NCI-H2081 (cell line): Measurements from ENCODE around the gene DOCK3.
"Not testable (repeated sequence)": the region's sequence is repeated elsewhere in the genome, so short reads cannot be mapped to it uniquely, and the experiment has no call there.

ENCODE experiments used
- DNase-seq, 2 experiments: peaks; one replicate each; lab custom pipeline; 2025; lab: John Stamatoyannopoulos, UW

Gene DOCK3

DNA sequence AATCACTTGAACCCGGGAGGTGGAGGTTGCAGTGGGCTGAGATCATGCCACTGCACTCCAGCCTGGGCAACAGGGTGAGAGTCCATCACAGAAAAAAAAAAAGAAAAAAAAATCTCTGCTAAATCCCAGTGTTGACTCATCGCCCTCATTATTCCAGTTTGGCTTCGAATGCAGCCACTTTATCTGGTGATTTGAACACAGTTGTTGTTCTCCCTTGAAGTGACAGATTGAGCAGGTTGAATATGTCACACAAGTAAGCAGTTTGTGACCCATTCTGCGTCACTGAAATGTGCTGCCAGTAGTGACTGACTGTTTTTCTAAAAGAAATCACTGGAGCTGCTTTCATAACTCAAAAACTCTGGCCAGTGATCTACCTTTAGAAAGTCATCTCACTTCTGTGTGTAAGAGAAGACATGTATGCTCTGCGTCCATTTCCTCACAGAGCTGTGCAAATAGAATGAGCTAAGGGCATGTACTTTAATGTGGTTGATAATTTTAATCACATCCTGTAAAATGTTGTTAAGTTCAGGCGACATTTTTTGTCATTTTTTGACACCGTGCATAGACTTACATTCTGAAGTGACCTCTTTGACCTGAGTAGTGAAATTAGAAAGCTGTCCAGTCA lies 12.5 kb downstream of the DOCK3 start:
- no peak for DNase-seq

DNA sequence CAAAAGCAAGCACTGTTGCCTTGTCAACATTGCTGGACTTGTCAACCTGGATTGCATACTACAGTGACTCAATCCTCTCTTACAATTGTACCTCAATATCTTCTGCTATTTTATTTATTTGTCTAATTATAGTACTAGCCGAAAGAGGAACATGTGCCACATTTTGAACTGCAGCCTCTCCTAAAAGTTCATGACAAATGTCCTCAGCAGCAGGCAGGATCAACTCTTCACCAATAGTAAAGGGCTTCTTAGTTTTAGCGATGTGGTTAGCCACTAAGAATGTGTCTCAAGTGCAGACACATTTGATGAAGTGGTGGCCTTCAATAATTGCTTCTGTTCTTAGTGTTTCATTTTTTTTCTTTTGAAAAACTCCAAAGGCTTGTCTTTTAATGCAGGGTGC lies 13.2 kb downstream of the DOCK3 start:
- DNase-seq: no peak

DNA sequence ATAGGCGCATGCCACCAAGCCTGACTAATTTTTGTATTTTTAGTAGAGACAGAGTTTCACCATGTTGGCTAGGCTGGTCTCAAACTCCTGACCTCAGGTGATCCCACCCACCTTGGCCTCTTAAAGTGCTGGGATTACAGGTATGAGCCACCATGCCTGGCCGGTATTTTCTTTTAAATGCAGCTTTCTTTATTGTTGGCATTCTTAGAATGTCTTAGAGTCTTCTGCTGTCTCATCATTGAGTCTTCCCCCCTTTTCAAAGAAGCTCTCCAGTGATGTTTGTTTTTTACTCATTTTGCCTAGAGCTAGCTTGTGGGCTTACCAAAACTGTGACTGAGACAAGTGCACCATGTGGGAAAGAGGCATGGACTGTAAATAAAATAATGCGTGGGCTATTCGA lies 13.9 kb downstream of the DOCK3 start:
- DNase-seq: not testable (repeated sequence)

DNA sequence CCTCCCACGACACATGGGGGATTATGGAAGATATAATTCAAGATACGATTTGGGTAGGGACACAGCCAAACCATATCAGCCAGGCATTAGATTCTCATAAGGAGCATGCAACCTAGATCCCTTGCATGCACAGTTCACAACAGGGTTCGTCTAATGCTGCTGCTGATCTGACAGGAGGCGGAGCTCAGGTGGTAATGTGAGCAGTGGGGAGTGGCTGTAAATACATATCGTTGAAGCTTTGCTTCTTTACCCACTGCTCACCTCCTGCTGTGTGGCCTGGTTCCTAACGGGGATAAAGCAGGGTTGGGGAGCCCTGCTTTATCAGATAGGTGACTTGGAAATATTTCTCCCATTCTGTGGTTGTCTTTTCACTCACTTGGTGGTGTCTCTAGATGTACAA lies 14.8 kb downstream of the DOCK3 start:
- DNase-seq: no peak

DNA sequence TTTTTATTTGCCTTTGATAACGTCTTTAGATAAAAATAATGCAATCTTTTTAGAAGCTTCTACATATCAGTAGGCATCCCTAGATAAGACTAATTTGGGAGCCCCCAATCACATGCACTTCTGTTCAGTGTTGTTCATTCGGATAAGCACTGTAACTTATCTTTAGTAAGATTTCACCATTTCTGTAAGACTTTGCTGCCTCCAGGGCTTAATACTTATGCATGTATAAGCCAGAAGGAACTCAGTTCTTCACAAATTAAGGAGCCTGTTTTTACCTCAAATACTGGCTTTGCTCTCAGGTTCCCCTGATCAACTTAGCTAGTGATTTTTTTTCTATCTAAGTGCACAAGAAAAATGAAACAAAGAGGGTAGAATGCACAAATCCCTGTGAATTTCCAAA lies 20.3 kb downstream of the DOCK3 start:
- DNase-seq: no peak

DNA sequence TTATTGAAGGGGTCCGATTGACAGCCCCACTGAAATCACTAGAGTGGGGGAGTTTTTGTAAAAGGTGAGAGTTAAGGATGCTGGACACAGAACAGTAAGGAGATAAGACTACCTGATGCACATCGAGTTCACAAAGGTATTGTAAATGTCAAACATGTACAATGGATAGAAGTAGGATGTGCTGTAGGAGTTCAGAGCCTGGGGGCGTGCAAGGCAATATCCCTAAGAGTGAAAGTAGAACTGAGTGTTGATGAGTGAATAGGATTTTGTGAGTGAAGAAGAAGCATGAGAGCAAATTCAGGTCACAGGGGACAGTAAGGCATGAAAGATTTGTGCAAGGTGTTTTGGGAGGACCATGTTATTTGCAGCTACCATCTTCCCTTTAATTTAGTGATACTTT lies 21.5 kb downstream of the DOCK3 start:
- DNase-seq: no peak

DNA sequence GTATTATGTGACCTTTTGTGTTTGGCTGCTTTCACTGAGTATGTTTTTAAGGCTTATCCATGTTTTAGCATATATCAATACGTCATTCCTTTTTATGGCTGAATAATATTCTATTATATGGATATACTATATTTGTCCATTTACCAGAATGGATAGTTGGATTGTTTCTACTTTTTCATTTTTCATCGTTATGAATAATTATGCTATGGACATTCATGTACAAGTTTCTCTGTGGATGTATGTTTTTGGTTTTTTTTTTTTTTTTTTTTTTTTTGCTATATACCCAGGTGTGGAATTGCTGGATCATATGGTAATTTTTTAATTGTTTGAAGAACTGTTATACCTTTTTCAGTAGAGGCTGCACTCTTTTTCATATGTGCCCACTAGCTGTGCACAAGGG lies 23.5 kb downstream of the DOCK3 start:
- no peak for DNase-seq

DNA sequence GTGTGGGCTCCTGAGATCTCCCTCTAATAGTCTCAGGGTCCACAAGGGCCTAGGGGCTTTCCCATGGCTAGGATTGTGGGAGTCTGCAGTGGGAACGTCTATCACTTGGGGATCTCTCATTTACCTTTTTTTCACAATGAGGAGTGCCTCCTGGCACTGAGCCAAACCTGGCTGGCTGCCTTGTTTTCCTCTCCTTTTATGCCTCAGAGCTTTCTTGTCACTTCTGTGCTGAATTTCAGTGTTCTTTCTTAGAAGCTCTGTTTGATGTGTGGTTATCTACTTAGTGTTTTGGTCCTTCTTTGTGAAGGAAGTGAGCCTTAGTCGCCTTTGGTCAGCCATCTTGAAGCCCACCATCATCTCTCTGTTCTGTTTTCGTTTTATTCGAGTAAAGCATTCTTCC lies 33.9 kb downstream of the DOCK3 start:
- no peak for DNase-seq

DNA sequence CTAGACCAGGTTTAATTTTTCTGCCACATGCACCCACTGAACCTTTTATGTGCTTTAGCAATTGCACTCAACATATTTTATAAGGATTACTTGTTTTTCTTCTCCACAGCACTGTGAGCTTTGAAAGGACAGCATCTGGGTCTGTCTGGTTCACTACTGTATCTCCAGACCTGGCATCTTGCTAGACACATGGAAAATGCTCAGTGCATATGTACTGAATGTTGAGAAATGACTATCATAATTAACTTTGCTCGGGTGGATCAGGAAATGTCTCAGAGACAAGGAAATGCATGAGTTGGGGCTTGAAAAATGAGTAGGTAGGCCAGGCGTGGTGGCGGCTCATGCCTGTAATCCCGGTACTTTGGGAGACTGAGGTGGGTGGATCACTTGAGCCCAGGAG lies 40.2 kb downstream of the DOCK3 start:
- no peak for DNase-seq

DNA sequence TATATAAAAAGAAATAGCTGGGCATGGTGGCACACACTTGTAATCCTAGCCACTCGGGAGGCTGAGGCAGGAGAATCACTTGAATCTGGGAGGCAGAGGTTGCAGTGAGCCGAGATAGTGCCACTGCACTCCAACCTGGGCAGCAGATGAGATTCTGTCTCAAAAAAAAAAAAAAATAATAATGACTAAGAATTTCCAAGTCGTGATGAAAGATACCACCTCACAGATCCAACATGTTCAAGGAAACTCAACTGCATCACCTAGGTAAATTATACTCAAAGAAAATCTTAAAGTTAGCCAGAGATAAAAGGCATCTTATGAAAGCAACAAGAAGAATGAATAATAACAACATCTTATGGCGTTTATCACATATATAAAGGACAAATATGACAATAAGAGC lies 50.1 kb downstream of the DOCK3 start:
- no peak for DNase-seq

DNA sequence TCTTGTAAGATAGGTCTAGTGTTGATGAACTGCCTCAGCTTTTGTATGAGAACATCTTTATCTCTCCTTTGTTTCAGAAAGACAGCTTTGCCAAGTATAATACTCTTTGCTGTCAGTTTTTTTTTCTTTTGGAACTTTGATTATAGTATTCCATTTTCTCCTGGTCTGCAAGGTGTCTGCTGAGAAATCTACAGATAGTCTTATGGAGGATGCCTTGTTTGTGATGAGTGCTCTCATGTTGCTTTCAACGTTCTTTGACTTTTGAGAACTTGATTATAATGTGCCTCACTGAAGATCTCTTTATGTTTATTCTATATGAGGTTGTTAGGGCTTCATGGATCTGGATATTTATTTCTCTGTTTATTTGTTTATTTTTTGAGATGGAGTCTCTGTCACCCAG lies 60.3 kb downstream of the DOCK3 start:
- DNase-seq: no peak

DNA sequence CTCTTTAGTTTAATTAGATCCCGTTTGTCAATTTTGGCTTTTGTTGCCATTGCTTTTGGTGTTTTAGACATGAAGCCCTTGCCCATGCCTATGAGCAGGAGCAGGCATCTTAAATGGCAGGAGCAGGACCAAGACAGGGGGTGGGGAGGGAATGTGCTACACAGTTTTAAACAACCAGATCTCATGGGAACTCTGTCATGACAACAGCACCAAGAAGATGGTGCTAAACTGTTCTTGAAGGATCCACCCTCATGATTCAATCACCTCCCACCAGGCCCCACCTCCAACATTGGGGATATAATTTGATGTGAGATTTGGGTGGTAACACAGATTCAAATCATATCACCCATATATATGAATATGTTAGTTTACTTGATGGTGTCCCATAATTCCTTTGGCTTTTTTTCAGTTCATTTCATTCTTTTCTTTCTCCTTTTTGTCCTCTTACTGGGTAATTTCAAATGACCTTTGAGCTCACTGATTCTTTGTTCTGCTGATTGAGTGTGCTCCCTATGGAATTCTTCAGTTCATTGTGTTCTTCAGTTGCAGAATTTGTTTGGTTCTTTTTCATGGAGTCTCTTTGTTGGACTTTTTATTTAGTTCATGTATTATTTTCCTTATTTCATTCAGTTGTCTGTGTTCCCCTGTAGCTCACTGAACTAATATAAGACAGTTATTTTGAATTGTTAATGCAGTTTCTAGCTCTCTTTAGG lies 62.6 kb downstream of the DOCK3 start:
- DNase-seq: no peak

DNA sequence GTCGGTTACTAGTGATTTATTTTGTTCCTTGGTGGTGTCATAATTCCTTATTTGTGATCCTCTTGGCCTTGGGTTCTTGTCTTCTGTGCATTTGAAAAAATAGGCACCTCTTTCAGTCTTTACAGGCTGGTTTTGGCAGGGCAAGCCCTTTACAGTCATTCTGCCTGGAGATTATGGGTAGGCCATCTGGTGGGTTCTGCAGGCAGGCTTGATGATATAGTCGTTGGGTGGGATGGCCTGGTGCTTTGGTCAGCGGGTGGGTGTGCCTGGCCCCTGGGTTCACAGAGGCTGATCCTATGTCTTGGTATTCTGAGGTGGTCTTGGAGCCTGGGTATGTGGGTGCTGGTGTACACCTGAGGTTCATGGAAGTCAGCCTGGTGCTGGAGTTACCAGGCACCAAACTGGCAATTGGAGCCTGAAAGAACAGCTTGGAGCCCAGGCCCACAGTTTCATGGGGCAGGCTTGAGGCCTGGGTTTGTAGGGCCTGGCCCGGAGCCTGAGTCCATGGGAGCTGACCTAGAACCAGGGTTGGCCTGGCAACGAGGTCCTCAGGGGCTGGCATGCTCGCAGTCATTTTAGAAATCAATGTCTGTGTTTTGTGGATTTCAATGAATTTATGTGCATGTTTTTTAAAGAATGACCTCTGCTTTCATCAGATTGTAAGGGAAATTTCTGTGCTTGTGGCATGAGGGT lies 63.3 kb downstream of the DOCK3 start:
- no peak for DNase-seq

DNA sequence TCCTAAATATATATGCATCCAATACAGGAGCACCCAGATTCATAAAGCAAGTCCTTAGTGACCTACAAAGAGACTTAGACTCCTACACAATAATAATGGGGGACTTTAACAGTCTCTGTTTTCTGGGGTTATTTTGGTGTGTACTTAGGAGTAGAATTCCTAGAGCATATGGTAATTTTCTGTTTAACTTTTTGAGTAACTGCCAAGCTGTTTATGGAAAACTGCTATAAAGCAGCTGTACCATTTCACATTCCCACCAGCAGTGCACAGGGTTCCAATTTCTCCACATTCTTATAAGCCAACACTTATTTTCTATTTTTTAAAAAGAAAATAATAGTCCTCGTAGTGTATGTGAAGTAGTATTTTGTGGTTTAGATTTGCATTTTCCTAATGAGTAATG lies 68.9 kb downstream of the DOCK3 start:
- no peak for DNase-seq

DNA sequence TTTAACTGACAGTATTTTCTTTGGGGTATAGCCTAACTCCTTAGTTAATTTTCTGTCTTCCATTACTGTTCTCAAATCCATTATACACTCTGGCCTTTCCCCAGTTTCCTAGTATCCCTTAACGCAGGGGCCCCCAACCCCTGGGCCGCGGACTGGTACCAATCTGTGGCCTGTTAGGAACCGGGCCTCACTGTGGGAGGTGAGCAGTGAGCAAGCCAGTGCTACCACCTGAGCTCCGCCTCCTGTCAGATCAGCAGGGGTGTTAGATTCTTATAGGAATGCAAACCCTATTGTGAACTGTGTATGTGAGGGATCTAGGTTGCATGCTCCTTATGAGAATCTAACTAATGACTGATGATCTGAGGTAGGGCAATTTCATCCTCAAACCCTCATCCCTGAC lies 75.1 kb downstream of the DOCK3 start:
- no peak for DNase-seq

DNA sequence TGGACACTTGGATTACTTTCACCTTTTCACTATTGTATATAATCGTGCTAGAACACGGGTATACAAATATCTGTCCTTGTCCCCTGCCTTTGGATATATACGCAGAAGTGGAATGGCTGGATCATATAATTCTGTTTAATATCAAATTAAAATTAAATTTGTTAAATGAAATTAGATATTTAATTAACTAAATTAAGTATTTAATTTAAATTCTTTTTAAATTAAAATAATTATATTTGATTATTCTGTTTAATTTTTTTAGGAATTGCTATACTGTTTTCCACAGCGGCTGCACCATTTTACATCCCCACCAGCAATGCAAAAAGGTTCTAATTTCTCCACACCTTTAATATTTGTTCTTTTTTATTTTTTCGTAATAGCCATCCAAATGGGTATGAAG lies 84.3 kb downstream of the DOCK3 start:
- no peak for DNase-seq

DNA sequence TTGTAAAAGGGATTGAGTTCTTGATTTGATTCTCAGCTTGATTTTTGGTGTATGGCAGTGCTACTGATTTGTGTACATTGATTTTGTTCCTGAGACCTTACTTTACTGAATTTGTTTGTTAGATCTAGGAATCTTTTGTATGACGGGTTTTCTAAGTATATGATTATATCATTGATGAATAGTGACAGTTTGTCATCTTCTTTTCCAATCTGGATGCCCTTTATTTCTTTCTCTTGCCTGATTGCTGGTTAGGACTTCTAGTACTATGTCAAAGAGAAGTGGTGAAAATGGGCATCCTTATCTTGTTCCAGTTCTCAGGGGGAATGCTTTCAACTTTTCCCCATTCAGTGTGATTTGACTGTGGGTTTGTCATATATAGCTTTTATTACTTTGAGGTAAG lies 103.0 kb downstream of the DOCK3 start:
- no peak for DNase-seq

DNA sequence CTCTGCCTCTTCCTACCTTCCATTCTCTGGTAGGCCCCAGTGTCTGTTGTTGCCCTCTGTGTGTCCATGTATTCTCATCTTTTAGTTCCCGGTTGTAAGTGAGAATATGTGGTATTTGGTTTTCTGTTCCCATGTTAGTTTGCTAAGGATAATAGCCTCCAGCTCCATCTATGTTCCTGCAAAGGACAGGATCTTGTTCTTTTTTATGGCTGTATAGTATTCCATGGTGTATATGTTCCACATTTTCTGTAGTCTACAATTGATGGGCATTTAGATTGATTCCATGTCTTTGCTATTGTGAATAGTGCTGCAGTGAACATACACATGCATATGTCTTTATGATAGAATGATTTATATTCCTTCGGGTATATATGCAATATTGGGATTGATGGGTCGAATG lies 107.0 kb downstream of the DOCK3 start:
- not testable (repeated sequence) for DNase-seq

DNA sequence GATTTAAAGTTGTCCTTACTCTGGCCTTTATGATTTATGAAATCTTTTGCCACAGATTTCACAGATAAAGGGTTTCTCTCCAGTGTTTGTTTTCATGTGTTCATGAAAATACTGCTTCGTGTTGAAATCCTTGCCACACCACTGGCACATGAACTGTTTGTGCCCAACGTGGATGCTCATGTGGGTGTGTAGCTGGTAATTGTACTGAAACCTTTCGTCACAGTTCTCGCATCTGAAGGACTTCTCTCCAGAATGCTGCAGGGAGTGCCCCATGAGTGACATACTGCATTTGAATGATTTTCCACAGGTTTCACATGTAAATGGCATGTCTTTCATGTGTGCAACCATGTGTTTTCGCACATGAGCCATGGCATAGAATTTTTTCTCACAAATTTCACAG lies 111.9 kb downstream of the DOCK3 start:
- DNase-seq: no peak

DNA sequence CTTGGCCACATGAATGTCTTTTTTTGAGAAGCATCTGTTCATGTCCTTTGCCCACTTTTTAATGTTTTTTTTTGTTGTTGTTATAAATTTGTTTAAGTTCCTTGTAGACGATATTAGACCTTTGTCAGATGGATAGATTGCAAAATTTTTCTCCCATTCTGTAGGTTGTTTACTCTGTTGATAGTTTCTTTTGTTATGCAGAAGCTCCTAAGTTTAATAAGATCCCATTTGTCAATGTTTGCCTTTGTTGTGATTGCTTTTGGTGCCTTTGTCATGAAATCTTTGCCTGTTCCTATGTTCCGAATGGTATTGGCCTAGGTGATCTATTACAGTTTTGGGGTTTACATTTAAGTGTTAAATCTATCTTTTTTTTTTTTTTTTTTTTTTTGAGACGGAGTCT lies 116.2 kb downstream of the DOCK3 start:
- DNase-seq: not testable (repeated sequence)

DNA sequence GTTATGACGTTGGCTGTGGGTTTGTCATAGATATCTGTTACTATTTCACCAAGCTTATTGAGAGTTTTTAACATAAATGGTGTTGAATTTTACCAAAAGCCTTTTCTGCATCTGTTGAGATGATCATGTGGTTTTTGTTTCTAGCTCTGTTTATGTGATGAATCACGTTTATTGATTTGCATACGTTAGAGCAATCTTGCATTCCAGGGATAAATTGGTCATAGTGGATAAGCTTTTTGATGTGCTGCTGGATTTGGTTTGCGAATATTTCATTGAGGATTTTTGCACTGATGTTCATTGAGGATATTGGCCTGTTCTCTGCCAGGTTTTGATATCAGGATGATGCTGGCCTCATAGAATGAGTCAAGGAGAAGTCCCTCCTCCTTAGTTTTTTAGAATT lies 117.8 kb downstream of the DOCK3 start:
- DNase-seq: no peak

DNA sequence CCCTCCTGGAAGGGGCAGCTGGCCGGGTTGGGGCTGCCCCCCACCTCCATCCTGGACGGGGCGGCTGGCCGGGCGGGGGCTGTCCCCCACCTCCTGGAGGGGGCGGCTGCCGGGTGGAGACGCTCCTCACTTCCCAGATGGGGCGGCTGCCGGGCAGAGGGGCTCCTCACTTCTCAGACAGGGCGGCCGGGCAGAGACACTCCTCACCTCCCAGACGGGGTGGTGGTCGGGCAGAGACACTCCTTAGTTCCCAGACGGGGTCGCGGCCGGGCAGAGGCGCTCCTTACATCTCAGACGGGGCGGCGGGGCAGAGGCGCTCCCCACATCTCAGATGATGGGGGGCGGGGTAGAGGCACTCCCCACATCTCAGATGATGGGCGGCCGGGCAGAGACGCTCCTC lies 129.1 kb downstream of the DOCK3 start:
- DNase-seq: not testable (repeated sequence)

DNA sequence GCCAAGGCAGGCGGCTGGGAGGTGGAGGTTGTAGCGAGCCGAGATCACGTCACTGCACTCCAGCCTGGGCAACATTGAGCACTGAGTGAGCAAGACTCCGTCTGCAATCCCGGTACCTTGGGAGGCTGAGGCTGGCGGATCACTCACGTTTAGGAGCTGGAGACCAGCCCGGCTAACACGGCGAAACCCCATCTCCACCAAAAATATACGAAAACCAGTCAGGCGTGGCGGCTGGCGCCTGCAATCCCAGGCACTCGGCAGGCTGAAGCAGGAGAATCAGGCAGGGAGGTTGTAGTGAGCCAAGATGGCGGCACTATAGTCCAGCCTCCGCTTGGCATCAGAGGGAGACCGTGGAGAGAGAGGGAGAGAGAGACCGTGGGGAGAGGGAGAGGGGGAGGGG lies 129.6 kb downstream of the DOCK3 start:
- DNase-seq: not testable (repeated sequence)

DNA sequence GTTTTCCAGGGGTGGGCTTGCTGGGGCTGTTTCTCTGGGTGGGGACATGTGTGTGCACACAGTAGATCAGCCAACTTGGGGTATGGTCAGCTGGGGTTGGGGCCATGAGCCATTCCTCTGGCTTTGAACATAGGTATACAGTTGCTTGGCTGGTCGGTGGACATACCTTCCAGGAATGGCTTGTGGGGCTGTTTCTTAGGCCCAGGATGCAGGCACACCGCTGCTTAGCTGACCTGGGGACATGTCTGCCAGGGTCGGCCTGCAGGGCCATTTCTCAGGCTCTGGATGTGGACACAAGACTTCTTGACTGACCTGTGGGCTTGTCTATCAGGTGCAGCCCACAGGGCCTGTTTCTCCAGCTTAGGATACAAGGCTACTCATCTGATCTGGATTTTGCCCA lies 130.6 kb downstream of the DOCK3 start:
- no peak for DNase-seq
